ENCODE measurements around the gene UNC80.

The UNC80 gene

GRCh38 chr2:210035679-210036078 lies 264.0 kb downstream of the UNC80 start:
- TF ChIP-seq CTCF (IDR thresholded peaks at IDR 0.05) = no peak

- TF ChIP-seq CTCF (IDR thresholded peaks at IDR 0.05) = no peak
These were observed 266.4 kb downstream of the UNC80 start for GRCh38 chr2:210038078-210038477.

DNA sequence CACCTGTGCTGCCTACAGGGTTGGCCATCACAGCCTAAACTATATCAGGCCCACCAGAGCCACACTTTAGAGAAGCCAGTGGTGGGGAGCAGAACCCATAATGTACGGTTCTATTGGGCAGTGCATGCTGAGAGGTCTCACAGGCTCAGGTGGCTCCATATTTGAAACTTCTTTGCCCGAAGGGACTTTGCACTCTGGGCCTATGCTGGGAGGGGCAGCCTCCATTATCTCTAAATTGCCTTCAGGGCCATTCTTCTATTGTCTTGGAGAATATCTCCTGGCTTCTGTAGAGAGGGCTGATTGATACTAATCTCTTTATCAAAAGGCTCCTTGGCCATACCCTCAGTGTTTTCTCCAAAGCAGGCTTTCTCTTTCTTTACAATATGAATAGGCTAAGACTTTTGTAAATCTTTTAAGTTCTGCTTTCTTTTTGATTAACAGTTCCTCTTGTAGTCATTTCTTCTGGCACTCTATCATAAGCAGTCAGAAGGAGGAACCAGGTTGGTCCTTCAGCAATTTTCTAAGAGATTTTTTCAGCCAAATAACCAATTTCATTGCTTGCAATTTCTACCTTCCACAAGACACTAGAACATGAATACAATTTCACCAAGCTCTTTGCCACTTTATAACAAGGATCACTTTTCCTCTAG lies 275.3 kb downstream of the UNC80 start:
- no peak for TF ChIP-seq CTCF (IDR thresholded peaks at IDR 0.05)
